HG03469 (cell line): ENCODE data around the gene ZNF677.
"Not testable (repeated sequence)": the region's sequence is repeated elsewhere in the genome, so short reads cannot be mapped to it uniquely, and the experiment has no call there.

Source experiments
- ATAC-seq: cut with Tn5 transposase; IDR thresholded peaks from one replicate; pipeline ENCODE4 v1.9.1; 2021; ENCODE audit warnings: mild to moderate bottlenecking, moderate library complexity, moderate number of reproducible peaks; ENCODE audit not compliant: unreplicated experiment

ZNF677 gene

DNA sequence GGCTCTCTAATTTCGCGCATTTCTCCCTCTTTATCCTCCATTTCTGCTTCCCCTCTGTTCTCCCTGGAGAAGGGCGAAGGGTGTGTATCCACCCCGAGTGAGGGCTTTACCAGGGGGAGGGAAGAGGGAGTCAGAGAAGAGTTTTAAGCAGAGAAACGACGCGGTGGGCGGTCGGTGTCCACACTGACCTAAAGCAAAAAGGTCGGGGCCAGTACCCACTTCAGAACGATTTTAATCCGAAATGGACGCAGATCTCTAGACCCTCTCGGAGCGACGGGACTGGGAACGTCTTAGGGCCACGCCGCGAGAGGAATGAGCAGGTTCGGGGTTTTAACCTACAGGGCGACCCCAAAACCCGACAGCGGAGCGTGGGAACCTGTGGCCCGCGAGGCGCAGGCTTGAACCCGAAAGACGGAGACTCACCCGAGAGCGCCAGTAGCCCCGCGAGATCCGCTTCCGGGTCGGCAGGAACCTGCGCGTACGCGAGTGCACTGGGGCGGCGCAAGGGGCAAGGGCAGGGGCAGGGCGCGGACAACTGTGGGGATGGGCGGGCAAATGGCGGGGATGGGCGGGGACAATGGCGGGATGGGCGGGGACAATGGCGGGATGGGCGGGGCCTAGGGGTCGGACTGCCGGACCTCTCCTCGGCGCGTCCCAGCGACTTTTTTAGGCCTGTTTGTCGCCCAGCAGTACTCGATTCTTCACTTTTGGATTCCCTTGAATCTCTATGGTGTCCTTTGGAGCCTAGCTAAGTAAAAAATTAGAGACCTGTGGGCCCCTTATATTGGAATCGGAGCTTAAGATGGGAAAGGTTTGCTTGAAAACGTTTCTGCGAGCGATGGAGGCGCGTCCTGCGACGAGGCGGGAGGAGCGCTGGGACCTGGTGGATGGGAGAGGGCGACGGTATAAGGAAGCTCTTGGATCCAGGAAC is at the start of gene ZNF677:
TSS of gene ZNF677 (minus strand) at position 463 of the 931 bp plus-strand sequence. CDS start 3,323 bp downstream, outside the sequence.
- no peak for ATAC-seq

DNA sequence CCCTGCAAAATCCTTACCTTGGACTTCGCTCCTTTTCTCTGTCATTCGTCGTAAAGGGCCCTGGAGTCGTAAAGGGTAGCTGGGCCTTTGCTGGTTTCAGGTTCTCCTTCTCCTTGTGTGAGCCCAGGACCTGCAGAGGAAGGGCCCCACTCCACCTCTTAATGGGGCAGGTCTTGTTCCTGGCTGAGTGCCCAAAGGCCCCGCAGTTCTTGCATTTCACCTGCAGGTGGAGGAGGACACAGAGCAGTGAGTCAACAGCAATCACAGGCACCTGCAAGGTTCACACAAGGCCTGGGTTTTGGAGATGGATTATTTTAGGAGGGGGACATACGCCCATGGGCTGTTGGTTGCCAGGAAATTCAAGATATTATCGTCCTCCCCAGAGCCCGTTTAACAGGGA is 46.7 kb upstream of the ZNF677 start:
- ATAC-seq = not testable (repeated sequence)

DNA sequence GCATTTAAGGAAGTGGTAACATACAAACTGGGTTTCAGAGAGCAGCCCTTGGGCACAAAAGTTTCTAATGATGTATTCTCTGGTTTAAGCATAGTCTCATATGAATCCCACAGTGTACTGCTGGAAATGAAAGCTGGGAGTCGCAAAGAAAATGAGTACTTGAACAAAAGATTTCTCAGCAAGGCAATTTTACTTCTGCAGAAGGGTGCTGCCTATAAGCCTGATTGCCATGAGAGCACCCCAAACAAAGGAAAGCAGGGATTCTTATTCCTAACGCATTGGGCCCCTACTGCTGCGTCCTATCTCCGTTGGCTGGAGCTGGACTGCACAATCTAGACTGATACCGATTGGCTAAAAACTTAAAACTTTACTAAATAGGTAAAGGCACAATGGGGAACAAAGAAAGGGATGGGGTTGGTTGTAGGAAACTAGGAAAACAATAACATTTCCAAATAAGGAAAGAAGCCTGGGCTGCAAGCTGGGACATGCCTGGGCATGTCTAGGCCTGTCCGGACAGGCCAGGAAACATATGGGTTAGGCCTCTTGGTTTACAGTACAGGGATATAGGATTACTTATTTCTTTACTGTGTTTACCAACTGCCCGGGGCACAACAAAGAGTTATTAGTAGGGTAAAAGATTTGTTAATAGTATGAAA is 40.2 kb upstream of the ZNF677 start:
- no peak for ATAC-seq

DNA sequence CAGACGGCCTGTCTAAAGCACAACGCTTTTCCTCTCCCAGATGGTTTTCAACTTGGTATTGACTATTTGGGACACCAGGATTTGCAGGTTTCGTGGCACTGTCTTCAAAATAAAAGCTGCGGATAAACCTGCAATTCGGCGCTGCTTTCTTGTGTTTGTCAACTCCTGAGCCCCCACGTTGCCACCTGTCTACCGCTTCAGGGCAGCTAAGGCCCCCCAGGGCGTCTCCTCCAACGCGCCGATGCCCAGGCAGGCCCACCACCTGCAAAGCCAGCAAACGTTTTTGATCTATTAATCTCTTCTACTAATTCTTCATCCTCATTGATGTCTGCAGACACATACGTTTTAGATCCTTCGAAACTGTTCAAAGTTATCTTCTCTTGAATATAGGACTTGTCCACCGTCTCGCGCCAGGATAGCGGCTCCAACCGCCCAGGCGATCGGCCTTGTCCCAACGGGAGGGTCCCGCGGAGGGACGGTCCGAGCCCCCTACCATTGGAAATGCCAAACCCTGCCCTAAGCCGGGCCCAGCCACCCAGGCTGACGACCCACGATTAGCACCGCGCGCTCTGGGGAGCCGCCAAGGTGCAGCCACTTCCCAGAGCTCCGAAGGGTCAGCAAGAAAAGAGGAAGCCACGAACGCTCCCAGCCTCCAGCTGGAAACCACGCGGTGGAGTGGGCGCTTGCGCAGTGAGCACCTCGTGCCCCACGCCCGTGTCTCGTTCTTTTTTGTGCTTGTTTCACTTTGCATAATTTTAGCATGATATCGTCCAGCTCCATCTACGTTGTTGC is 36.3 kb upstream of the ZNF677 start:
- ATAC-seq = no peak

DNA sequence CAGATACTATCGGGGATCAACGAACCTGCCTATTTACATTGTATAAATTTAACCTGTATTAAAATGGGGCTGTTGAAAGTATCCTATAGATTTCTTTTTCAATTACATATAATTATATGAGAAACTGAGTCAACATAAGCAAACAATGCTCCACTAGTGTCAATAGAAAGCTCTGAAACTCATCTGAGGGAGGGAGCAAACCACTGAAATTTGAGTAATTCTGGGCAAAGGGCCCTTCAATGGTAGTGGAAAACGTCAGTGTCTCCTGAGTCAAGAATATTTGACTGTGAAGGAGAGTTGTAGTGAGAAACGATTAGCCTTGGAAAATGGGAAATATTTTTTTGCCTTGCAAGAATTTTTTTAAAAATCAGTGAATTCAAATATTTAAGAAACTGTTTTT is 30.4 kb upstream of the ZNF677 start:
- no peak for ATAC-seq

DNA sequence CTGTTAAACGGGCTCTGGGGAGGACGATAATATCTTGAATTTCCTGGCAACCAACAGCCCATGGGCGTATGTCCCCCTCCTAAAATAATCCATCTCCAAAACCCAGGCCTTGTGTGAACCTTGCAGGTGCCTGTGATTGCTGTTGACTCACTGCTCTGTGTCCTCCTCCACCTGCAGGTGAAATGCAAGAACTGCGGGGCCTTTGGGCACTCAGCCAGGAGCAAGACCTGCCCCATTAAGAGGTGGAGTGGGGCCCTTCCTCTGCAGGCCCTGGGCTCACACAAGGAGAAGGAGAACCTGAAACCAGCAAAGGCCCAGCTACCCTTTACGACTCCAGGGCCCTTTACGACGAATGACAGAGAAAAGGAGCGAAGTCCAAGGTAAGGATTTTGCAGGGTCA is 27.3 kb upstream of the ZNF677 start:
- not testable (repeated sequence) for ATAC-seq

DNA sequence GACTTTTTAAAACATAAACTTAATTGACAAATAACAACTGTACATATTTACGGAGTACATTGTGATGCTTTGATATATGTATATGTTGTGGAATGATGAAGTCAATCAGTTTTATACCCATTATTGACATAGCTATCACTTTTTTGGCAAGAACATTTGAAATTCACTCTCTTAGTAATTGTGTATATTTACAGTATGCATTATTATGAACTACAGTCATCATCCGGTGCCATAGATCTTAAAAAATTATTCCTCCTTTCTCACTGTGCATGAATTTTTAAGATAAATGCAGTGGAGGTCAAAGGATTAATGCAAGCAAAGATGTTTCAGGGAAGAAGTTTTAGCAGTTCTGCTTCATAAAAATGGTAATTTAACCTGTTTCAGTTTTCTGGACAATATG is 20.8 kb upstream of the ZNF677 start:
- no peak for ATAC-seq

DNA sequence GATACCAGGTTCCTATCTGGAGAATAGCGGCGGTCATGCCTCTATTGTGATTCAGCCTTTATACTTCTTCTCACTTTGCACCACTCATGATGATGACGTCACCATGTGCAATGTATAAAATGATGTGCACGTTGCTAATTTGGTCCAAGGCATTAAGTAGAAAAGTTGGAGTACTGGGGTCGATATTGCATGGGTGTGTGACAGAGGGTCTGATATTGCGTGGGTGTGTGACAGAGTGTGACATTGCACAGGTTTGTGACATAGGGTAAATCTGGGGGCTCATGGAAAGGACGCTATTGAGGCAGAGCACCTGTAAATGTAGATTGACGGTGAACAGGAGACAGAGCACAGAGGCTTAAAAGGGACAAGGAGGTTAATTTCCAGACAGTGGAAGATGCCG is 17.4 kb upstream of the ZNF677 start:
- no peak for ATAC-seq

DNA sequence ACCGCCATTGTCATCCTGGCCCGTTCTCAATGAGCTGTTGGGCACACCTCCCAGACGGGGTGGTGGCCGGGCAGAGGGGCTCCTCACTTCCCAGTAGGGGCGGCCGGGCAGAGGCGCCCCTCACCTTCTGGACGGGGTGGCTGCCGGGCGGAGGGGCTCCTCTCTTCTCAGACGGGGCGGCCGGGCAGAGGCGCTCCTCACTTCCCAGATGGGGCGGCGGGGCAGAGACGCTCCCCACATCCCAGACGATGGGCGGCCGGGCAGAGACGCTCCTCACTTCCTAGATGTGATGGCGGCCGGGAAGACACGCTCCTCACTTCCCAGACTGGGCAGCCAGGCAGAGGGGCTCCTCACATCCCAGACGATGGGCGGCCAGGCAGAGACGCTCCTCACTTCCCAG is 15.2 kb upstream of the ZNF677 start:
- ATAC-seq = not testable (repeated sequence)

DNA sequence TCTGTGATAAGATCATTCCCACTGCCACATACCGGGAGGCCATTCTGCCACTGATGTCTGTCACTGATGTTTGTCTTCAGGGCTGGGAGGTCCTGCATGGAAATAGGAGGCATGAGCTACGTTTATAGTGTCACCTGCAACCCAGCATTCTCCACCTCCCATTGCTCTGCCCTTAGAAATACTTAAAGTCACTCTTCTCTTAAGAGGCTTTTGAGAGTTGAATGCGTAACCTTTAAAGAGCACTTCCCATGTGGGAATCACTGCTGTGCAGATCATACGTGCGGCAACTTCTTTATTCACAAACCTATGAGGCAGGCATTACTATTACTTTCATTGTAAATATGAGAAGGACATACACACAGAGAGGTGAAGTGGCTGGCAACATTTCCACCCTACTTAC is 12.9 kb upstream of the ZNF677 start, which contains the start of gene VN1R4:
TSS of gene VN1R4 (minus strand) at position 101 of the 400 bp plus-strand sequence. CDS start at position 43, 58 bp downstream.
- ATAC-seq = not testable (repeated sequence)

DNA sequence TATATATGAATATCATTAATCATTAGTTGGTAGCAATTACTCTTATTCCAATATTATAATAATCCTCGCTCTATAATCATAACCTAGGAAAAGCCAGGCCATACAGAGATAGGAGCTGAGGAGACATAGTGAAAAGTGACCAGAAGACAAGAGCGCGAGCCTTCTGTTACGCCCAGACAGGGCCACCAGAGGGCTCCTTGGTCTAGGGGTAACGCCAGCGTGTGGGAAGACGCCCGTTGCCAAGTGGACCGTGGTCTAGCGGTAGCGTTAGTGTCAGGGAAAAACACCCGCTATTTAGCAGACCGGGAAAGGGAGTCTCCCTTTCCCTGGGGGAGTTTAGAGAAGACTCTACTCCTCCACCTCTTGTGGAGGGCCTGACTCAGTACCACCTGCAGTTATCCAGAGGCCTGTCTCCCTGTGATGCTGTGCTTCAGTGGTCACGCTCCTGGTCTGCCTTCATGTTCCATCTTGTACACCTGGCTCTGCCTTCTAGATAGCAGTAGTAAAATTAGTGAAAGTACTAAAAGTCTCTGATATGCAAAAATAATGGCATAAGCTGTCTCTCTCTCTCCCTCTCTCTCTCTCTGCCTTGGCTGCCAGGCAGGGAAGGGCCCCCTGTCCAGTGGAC is 3.2 kb upstream of the ZNF677 start, which contains the start of gene VN1R2:
TSS of gene VN1R2 (plus strand) at position 578 of the 628 bp plus-strand sequence. CDS start 84 bp downstream, outside the sequence.
- not testable (repeated sequence) for ATAC-seq

DNA sequence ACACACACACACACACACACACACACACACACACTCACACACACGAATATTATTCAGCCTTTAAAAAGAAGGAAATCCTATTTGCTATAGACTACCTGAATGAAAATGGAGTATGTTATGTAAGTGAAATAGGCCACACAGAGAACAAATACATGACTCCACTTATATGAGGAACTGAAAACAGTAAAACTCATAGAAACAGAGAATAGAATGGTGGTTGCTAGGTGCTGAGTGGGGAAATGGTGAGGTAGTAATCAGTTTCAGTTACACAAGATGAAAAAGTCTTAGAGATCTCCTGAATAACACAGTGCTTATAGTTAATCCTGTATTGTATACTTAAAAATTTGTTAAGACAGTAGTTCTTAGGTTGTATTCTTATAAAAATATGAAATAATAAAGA is 8.2 kb downstream of the ZNF677 start:
- ATAC-seq = no peak

DNA sequence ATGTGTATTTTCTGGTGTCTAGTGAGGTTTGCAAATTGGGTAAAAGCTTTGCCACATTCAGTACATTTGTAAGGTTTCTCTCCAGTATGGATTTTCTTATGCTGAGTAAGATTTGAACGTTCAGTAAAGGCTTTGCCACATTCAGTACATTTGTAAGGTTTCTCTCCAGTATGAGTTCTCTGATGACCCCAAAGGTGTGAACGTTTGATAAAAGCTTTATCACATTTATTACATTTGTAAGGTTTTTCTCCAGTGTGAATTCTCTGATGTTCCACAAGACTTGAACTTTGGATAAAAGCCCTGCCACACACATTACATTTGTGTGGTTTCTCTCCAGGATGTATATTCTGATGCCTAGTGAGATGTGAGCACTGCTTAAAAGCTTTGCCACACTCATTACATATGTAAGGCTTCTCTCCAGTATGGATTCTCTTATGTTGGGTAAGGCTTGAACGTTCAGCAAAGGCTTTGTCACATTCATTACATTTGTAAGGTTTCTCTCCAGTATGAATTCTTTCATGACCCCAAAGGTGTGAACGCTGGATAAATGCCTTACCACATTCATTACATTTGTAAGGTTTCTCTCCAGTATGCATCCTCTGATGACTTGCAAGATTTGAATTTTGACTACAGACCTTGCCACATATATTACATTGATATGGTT is 17.4 kb downstream of the ZNF677 start:
- ATAC-seq = no peak

DNA sequence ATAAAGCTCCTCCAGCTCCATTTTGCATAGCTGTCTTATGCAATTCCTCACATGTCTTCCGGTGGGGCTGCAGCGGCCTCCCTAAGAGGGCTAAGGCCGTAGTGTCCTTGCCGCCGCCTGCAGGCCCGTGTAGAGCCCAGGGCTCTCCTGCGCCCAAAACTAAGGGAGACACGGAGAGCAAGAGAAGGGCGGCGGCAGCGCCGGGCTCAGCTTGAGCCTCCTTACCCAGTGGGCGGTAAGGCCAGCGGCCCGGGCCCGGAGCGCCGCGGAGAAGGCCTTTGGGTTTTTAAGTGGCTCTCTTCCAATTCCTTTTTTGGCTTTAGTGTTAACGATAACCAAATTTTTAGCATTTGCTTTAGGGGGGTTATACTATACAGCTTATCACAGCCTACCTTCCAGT is 30.1 kb downstream of the ZNF677 start:
- ATAC-seq = no peak

DNA sequence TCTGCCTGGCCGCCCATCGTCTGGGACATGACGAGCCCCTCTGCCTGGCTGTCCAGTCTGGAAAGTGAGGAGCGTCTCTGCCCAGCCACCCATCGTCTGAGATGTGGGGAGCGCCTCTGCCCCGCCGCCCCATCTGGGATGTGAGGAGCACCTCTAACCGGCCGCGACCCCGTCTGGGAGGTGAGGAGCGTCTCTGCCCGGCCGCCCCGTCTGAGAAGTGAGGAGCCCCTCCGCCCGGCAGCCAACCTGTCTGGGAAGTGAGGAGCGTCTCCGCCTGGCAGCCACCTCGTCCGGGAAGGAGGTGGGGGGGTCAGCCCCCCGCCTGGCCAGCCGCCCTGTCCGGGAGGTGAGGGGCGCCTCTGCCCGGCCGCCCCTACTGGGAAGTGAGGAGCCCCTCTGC is 32.0 kb downstream of the ZNF677 start:
- not testable (repeated sequence) for ATAC-seq

DNA sequence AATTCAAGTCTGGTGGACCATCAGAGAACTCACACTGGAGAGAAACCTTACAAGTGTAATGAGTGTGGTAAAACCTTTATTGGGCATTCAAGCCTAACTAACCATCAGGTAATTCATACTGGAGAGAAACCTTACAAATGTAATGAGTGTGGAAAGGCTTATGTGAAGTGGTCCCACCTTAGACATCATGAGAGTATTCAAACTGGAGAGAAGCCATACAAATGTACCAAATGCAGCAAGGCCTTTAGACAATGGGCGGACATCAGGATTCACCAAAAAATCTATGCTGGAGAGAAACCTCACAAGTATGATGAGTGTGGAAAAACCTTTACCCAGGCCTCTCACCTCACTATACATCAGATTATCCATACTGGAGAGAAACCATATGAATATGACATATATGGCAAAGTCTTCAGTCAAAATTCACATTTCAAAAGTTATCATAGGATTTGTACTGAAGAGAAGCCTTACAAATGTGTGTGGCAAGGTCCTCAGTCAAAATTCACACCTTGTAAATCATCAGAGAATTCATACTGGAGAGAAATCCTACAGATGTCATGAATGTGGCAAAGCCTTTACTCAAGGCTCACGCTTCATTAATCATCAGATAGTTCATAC is 41.9 kb downstream of the ZNF677 start:
- no peak for ATAC-seq

DNA sequence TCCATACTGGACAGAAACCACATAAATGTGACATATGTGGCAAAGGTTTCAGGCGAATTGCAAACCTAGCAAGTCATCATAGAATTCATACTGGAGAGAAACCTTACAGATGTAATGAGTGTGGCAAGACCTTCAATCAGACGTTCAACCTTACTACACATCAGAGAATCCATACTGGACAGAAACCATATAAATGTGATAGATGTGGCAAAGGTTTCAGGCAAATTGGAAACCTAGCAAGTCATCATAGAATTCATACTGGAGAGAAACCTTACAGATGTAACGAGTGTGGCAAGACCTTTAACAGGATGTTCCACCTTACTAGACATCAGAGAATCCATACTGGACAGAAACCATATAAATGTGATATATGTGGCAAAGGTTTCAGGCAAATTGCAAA is 43.1 kb downstream of the ZNF677 start:
- ATAC-seq = not testable (repeated sequence)

DNA sequence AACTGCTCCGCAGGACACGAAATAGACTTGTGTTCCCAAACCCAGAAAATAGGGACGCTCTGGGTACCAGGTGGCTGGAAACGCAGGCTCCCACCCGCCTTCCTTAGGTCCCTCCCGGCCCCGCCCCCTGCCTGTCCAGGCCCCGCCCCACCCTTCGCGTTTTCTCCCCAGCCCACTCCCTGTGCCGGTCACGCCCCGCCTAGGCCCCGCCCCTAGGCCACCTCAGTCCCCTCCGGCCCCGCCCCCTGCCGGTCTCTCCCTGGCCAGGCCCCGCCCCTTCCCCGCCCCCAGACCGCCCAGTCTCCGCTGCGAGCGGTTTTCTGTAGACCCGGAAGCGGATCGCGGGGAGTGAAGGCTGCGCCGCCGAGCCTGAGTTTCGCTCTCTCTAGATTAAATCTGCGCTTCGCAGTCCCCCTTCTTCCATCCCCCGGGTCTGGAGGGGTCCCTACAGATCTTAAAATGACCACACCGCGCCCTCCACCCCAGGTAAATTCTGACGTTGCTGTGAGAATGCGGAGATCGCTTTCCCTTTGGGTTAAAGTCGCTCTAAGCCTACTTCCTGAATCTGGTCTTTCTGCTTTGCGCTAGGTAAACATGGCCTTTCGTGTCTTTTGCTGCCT is 57.8 kb downstream of the ZNF677 start:
- ATAC-seq = no peak

DNA sequence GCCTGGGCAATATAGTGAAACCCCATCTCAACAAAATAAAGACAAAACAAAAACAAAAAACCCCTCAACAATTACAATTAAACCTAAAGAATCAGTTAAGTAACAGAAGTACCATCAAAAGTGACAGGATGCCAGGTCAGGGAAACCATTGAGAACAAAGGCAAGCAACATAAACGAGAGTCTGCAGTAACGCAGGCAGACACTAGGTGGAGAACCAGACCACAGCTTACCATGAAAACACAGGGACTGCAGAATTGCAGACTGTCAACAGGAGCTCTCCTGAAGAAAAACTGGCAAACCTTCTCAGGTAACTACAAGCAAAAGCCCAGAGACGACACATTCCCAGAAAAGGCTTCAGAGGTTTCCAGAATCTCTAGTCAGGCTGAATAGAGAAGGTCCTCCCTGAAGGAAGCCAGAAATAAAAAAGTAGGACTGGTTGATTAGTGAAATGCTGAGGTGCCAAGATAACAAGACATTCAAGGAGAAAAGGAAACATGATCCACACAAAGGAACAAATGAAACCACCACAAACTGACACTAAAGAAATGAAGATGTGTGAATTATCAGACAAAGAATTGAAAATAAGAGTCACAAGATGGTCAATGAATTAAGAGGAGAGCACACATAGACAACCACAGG is 59.3 kb downstream of the ZNF677 start:
- no peak for ATAC-seq
